Muscle of arm (tissue), 12 donors: ENCODE data around the gene ANKRD31. TPM values are rescaled to one million over a fixed set of nuclear protein-coding genes. Genes with fewer than 3 reads are reported as not detected.

Source experiments
- DNase-seq: peaks from one replicate; pipeline ENCODE4 v3.0.0-alpha.2; 2013
- polyA plus RNA-seq, 12 donors: library from polyadenylated mRNA; unstranded; fragments of 120-200 nt; gene quantifications; one replicate each; pipeline ENCODE4 v1.2.1, GENCODE V29; 2013; ENCODE audit not compliant: insufficient read length in 12 of 12

Gene ANKRD31
- polyA plus RNA-seq, 12 donors = 0.08 to 0.44 (median 0.21) TPM; not detected in 2

GRCh38 chr5:75058986-75059535, 177.6 kb downstream of the ANKRD31 start:
- DNase-seq = no peak

- no peak for DNase-seq
These were observed 179.1 kb downstream of the ANKRD31 start for GRCh38 chr5:75057561-75057960.

GRCh38 chr5:75055727-75056144, 180.9 kb downstream of the ANKRD31 start:
- DNase-seq = no peak

GRCh38 chr5:75054134-75054930, 182.3 kb downstream of the ANKRD31 start:
- peak; percentile 31 for DNase-seq

GRCh38 chr5:75053304-75054133, 183.2 kb downstream of the ANKRD31 start:
- peak; percentile 51 for DNase-seq

- DNase-seq = no peak
These were observed 183.7 kb downstream of the ANKRD31 start for GRCh38 chr5:75053054-75053303.

GRCh38 chr5:75052192-75053053, 184.3 kb downstream of the ANKRD31 start, which contains the start of gene GCNT4:
TSS of gene GCNT4 (minus strand) at chr5:75052558. CDS start at chr5:75030037, 22,521 bp downstream.
- DNase-seq = peak; percentile 16

GRCh38 chr5:75051217-75051751, 185.4 kb downstream of the ANKRD31 start:
- DNase-seq = no peak

GRCh38 chr5:75050415-75050814, 186.3 kb downstream of the ANKRD31 start:
- DNase-seq = no peak

GRCh38 chr5:75049456-75050351, 187.0 kb downstream of the ANKRD31 start:
- no peak for DNase-seq

GRCh38 chr5:75048457-75048953, 188.2 kb downstream of the ANKRD31 start:
- DNase-seq = no peak

GRCh38 chr5:75047356-75047755, 189.3 kb downstream of the ANKRD31 start:
- DNase-seq = no peak

- no peak for DNase-seq
These were observed 190.1 kb downstream of the ANKRD31 start for GRCh38 chr5:75046366-75047142.

GRCh38 chr5:75045071-75045470, 191.6 kb downstream of the ANKRD31 start:
- DNase-seq = no peak

- no peak for DNase-seq
These were observed 192.3 kb downstream of the ANKRD31 start for GRCh38 chr5:75044406-75044805.

GRCh38 chr5:75043633-75044264, 192.9 kb downstream of the ANKRD31 start:
- no peak for DNase-seq

- DNase-seq = no peak
These were observed 194.2 kb downstream of the ANKRD31 start for GRCh38 chr5:75042522-75042921.

GRCh38 chr5:75040973-75041372, 195.7 kb downstream of the ANKRD31 start:
- no peak for DNase-seq

GRCh38 chr5:75037106-75037505, 199.6 kb downstream of the ANKRD31 start:
- no peak for DNase-seq
